Measurements from ENCODE around the gene TOM1L2.

Gene TOM1L2

DNA sequence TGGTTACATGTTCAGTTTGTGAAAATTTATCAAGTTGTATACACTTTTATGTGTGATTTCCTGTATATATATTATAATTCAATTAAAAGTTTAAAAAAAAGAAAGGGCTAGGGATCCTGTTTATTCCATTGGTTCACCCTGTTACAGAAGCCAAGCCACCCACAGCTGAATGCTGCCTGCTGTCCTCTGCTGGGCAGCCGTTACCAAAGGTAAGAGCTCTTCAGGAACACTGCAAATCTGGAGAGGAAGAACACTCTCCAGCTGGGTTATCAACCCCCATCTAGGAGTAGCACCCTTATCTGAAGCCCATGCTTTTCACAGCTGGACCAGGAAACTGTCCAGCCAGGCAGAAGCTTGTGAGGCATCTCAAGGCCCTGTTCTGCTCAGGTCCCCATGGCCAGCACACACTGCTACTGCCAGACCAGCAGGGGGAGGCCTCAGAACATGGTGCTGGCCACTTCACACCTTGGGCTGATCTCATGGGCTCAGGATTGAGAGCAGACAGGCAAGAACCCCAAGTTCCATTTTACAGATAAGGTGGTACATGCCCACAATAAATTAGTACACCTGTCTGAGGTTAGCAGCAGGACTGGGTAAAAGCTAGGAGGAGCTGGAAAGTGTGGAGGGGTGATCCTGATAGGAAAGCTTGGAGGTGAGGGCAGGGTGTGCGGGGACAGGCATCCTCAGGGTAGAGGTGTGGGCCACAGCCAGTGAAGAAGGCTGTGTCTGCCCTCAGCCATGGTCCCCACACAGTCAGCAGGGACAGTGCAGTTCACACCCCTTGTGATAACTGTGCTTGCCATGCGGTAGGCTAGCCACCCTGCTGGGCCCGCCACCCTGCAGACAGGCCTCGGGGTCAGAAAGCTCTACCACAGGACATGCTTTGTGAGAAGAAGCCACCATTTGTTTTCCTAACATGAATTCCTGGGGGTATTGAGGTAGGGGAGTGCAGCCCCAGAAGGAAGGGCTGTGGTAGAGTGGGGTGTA is 81.1 kb downstream of the TOM1L2 start:
- DNase-seq (ENCODE audit: insufficient read length, low spot score): peak; percentile 87
- no peak for TF ChIP-seq POLR2A (IDR thresholded peaks at IDR 0.05; ENCODE audit: low read depth, low read length)
- no peak for FAIRE-seq

GRCh38 chr17:17889922-17890321 is 82.3 kb downstream of the TOM1L2 start:
- no peak for FAIRE-seq

DNA sequence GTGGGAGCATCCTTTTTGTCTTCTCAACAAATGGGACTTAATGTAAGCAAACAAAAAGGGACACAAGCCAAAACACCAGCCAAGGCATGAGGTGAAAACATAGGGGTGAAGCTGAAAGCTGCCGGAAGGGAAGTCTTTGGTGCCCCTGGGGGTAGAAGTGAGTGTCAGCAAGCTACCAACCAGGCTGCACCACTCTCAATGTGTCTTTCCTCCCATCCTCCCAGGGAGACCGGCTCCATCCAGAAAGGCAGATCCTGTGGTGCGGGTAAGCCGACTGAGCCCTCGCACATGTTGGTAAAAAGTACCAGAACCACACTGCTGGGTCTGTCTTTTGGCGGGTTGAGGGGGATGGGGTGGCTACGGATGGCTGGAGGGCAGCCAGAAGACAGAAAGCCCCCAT is 83.4 kb downstream of the TOM1L2 start:
- FAIRE-seq: no peak
- TF ChIP-seq POLR2A (IDR thresholded peaks at IDR 0.05; ENCODE audit: low read depth, low read length): no peak
- DNase-seq (ENCODE audit: insufficient read length, low spot score): no peak

More at GRCh38 chr17:17889922-17890321, 82.3 kb downstream of the TOM1L2 start:
- no peak for TF ChIP-seq POLR2A (IDR thresholded peaks at IDR 0.05; ENCODE audit: low read depth, low read length)
- DNase-seq (ENCODE audit: insufficient read length, low spot score): no peak

GRCh38 chr17:17888371-17888770 is 83.8 kb downstream of the TOM1L2 start:
- TF ChIP-seq POLR2A (IDR thresholded peaks at IDR 0.05; ENCODE audit: low read depth, low read length): no peak
- DNase-seq (ENCODE audit: insufficient read length, low spot score): no peak
- no peak for FAIRE-seq

DNA sequence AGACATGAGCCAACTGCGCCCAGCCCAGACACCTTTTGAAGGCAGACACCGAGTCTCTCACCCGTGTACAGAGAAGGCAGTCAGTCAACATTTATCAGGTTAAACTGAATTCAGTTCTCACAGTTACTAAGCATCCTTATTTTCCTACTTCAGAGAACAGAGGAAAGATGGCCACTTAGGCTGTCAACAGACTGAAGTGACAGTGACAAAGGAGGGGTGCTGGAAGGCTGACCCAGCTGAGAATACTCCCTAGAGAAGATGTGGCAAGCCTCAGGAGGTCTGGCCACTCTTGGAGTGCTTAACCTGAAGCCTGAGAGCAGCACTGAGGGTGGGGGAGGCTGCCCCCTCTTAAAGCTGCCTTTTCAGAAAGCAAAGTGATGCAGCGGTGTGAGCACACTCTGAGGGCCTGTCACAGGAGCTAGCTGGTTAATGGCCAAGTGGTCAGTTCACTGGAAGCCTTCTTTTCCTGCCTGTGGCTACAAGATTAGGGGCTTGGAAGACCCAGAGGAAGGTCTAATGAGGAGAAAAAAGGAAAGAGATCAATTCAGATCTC is 84.4 kb downstream of the TOM1L2 start:
- no peak for FAIRE-seq
- no peak for DNase-seq (ENCODE audit: insufficient read length, low spot score)
- TF ChIP-seq POLR2A (IDR thresholded peaks at IDR 0.05; ENCODE audit: low read depth, low read length): no peak

DNA sequence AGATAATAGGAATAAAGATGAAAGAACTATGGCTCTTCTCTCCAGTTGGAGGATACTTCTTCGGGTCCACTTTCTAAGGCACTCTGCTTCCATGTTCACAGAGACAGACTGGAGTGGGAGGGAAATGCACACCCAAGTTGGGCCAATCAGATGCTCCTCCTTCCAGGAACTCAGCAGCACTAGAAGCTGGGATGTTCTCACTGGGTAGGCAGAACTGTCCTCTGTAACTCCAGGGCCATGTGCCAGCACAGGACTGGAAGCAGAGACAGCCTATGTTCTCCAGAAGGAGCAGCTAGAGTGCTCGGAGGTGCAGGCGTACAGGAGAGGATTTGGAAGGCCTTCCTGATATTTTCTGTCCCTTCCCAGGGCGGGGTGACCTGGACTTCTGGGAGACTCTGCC is 85.5 kb downstream of the TOM1L2 start:
- DNase-seq (ENCODE audit: insufficient read length, low spot score) (no peak), FAIRE-seq (no peak)
- TF ChIP-seq POLR2A (IDR thresholded peaks at IDR 0.05; ENCODE audit: low read depth, low read length): no peak

DNA sequence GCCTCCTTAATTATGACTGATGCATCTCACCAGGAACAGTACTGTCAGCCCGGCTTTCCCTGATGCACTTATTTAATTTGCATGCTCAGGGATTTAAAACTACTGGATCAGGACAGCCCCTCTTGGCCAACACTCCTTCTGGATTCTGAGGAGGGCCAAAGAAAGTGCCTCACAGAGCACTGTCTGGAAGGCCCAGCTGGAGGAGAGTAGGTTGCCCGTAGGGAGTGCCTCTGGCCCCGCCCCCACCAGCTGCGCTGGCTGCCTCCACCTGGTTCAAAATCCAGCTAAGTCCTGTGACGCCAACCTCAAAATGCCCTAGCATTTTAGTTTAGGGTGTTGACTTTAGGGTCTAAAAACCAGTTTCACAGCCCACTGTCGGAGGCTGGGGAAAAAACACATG is 86.0 kb downstream of the TOM1L2 start:
- DNase-seq (ENCODE audit: insufficient read length, low spot score) (no peak), FAIRE-seq (no peak)
- TF ChIP-seq POLR2A (IDR thresholded peaks at IDR 0.05; ENCODE audit: low read depth, low read length): no peak

DNA sequence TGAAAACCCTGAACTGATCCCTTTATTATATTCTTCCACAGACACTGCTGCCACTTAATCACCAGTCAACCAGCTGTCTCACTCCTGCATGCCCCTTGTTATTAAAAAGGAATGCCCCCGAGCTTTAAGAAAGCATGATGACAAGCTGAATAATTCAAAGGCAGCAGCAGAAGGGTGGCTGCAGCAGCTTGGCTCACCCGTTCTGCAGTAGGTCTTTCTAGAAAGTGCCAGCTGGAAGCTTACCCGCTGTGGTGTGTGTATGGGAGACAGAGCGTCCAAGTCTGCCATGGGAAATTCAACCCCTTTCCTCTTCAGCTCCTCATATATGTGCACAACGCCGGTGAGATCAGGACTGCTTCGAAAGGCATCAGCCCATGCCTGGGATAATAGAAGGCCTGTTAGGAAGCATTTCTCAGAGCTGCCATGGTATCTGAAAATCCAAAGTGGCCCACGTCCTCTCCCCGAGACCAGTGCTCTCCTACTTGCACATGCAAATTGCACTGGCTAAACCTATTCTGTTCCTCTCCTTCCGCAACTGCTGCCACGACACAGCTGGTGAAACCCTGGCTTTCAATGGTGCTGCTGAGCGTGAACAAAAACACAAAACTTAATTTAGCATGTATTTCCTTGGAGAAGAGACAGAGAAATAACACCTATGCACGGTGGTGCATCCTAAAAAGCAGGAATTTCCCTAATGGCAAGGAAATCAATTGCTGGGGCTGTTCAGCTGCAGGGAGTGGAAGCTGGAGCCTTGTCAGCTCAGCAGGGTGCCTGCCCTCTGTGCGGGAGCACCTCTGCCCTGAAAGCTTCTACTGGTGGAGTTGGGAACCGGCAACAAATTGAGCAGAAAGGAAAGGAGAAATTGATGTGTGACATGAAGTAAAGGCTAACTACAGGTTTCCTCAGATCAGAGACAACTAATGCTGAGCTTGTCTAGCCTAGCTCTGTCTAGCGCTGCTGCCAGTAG is 87.5 kb downstream of the TOM1L2 start:
- no peak for TF ChIP-seq POLR2A (IDR thresholded peaks at IDR 0.05; ENCODE audit: low read depth, low read length)
- FAIRE-seq: no peak
- no peak for DNase-seq (ENCODE audit: insufficient read length, low spot score)

DNA sequence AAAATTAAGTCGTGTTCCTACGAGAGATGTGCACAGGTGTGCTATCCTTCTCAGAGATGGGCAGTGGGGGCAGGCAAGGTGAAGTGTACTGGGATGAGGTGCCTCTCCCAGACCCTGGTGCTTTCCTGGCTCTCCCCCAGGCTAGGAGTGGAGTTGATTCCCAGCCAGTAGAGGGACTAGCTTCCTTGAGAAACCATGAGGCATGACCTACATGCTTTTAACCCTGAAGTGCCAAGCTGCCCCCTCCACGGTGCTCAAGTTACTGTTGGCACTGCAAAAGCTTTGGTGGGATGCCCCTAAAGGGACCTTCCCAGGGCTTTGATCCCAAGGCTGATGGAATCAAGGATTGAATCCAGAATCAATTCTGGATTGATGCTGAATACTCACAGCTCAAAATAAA is 88.4 kb downstream of the TOM1L2 start:
- FAIRE-seq (no peak), DNase-seq (ENCODE audit: insufficient read length, low spot score) (no peak)
- TF ChIP-seq POLR2A (IDR thresholded peaks at IDR 0.05; ENCODE audit: low read depth, low read length): no peak

GRCh38 chr17:17882082-17882581 is 90.1 kb downstream of the TOM1L2 start:
- FAIRE-seq (no peak), DNase-seq (ENCODE audit: insufficient read length, low spot score) (no peak)
- no peak for TF ChIP-seq POLR2A (IDR thresholded peaks at IDR 0.05; ENCODE audit: low read depth, low read length)

DNA sequence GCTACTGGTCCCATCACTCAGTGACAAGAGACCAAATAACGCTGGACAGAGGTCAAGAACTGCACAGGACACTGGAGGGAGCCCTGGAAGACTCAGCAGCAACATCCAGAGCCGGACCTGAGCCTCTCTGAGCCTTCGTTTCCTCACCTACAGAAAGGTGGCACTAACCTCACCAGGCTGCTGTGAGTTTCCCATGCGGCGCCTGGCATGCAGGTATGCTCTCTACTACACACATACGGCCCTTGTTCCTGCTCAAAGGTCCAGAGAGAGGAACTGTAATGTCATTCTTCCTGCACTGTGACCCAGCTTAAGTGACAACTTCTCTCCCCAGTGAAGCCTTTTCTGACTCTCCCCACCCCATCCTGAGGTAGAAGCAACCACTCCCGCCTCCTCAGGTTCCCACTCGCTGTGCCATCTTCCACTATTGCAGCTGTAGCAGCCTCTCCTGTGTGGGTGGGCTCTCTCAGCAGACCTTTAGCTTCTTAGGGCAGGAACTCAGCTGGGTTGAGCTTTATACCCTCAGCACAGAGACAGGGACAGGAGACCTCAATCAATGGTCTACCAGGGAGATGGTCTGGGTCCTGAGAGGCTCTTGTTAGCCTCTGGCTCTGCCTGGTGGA is 91.5 kb downstream of the TOM1L2 start:
- FAIRE-seq (no peak), DNase-seq (ENCODE audit: insufficient read length, low spot score) (no peak)
- no peak for TF ChIP-seq POLR2A (IDR thresholded peaks at IDR 0.05; ENCODE audit: low read depth, low read length)

- no peak for FAIRE-seq
- TF ChIP-seq POLR2A (IDR thresholded peaks at IDR 0.05; ENCODE audit: low read depth, low read length): no peak
- DNase-seq (ENCODE audit: insufficient read length, low spot score): no peak
Observed at GRCh38 chr17:17877529-17878358, 94.5 kb downstream of the TOM1L2 start.
